ENCODE results near the gene NUDT14.

NUDT14 gene

DNA sequence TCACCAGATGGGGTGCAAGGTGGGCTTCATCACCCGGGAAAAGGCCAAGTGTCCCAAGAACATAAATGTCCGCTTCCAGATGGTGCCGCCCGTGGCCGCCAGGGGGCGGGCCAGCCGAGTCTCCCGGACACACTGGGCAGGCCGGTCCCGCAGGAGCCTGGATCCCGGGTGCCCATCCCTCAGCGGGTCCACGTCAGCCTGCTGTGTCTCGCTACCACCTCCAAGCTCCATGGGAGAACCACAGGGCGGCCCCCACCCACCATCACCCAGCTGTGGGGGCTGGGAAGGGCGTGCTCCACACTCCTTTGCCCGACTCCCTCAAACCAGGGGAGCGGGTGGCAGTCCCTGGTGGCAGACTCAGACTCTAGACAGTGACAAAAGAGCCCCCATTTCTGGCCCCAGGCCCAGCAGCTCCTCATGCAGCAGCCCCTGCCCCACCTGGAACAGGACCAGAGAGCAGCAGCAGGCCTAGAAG, 22.0 kb upstream of the NUDT14 start:
- no peak for DNase-seq (ENCODE audit: low read depth, low spot score)
- CTCF ChIA-PET: interaction anchor here (0.6 to 4.4 kb wide), 23 partner anchors 9 to 325 kb away, joined by 3 to 32 read pairs (median 3); partner anchors contain the start of gene BTBD6
- H3K4me3 ChIP-seq (ENCODE audit: low read depth, low read length): 0 out of 2 replicates have a peak overlapping the region, but pooled peaks have one; percentile 3
- TF ChIP-seq, protein P1, sequence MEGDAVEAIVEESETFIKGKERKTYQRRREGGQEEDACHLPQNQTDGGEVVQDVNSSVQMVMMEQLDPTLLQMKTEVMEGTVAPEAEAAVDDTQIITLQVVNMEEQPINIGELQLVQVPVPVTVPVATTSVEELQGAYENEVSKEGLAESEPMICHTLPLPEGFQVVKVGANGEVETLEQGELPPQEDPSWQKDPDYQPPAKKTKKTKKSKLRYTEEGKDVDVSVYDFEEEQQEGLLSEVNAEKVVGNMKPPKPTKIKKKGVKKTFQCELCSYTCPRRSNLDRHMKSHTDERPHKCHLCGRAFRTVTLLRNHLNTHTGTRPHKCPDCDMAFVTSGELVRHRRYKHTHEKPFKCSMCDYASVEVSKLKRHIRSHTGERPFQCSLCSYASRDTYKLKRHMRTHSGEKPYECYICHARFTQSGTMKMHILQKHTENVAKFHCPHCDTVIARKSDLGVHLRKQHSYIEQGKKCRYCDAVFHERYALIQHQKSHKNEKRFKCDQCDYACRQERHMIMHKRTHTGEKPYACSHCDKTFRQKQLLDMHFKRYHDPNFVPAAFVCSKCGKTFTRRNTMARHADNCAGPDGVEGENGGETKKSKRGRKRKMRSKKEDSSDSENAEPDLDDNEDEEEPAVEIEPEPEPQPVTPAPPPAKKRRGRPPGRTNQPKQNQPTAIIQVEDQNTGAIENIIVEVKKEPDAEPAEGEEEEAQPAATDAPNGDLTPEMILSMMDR (IDR thresholded peaks at IDR 0.05; ENCODE audit: insufficient read depth, low read length, missing control alignments): peak; percentile 96
- POLR2A ChIA-PET: no interaction called here

DNA sequence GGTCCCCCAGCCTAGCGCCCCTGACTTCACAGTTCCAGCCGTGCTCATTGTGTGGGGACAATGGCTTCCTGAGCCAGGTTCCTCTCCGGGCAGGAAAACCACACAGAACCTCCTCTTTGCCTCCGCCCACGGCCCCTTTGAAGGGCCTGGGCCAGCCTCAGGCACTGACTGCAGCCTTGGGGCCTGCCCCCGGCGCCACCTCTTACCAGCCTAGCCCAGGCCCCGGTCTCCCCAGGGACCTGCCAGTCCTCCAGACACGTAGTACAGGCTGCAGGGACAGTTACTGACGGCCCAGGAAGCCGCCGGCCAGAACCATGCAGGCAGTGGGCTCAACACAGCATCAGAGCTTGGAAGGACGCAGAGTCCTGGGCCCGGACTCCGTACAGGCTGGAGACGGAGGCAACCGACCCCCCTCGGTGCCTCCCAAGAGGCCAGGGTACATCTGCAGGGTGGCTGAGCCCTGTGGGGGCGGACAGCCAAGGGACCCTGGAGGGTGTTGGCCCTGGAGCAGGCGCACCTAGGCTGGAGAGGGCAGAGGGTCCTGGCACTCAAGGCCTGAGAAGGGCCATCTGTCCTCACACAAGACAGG, 20.9 kb upstream of the NUDT14 start:
- H3K4me3 ChIP-seq (ENCODE audit: low read depth, low read length): no peak overlapping the region
- DNase-seq (ENCODE audit: low read depth, low spot score): no peak
- ChIA-PET CTCF (interaction anchor here (0.6 to 4.4 kb wide), 14 partner anchors 11 to 154 kb away, joined by 3 to 32 read pairs (median 4); partner anchors contain the start of genes BTBD6 and PACS2), POLR2A (no interaction called here)
- TF ChIP-seq, protein P1 (IDR thresholded peaks at IDR 0.05; ENCODE audit: insufficient read depth, low read length, missing control alignments): no peak

DNA sequence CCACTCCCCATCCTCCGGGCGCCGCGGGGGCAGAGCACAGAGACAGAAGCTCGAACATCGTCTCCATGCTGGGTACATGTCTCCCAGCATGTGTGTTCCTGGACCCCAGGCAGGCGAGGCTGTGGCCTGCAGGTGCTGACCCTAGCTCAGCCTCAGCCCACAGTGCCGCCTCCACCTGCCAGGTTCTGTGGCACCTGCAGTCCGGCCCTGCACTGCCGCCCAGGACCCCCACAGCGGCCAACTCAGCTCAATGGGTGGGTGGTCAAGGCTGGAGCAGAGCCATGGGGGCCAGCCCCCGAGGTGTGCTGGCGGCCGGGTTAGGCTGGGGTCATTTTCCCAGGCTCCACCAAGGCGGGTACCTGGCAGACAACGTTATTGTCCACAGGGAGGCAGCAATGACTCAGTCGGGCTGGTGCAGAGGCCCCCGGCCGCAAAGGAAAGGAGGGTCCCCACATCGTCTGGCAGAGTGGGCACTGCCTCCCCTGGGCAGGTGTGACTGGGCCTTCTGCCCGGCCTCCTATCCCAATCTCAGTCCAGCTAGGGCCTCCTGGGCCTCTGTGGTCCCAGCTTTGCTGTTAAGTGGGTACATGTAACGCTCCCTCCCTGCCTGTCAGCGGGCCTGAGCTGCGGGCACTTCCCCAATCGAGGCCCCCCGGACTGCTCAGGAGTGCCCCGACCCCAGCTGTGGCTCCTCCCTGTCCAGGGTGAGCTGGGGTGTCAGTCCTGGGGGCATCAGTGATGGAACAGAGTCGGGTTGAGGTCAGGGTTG, 20.2 kb upstream of the NUDT14 start:
- H3K4me3 ChIP-seq (ENCODE audit: low read depth, low read length): no peak overlapping the region
- ChIA-PET POLR2A (no interaction called here), CTCF (interaction anchor here (0.9 to 4.4 kb wide), 16 partner anchors 8 to 155 kb away, joined by 3 to 32 read pairs (median 4); partner anchors contain the start of gene BTBD6)
- TF ChIP-seq, protein P1 (IDR thresholded peaks at IDR 0.05; ENCODE audit: insufficient read depth, low read length, missing control alignments): no peak
- DNase-seq (ENCODE audit: low read depth, low spot score): no peak

DNA sequence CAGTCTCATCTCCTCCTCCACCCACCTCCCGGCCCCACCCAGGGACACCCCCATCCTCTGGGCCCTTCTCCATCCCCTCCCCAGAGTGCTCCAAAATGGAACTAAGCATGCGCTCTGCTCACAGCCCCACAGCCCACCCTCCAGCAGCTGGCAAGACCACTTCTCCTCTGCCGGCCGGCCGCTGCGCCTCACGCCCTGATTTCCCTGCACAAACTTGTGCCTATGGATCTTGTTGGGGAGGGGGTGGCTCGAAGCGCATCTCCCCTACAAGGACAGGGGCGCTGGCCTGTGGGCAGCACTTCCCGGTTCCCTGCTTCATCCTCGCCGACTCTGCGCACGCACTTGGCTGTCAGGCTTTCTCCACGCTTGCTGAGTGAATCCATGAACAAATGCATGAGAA, 19.5 kb upstream of the NUDT14 start:
- POLR2A ChIA-PET: no interaction called here

DNA sequence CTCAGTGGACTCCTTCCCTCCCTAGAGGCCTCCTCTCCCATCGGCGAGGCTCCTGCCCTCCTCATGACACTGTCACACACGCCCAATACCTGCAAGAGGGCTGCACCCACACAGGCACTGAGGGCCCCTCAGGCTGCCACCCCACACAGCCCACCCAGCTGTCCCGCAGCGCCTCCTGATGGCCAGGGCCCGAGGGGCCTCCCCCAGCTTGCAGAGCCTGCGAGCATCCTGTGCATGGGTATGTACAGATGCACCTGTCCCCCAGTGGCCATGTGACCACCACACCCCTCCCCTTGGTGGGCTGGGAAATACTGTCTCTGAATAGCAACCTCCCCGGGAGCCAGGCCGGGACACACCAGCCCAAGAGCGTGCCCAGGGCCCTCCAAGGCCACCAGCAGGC, 19.0 kb upstream of the NUDT14 start:
- TF ChIP-seq, protein P1 (IDR thresholded peaks at IDR 0.05; ENCODE audit: insufficient read depth, low read length, missing control alignments): no peak
- ChIA-PET CTCF (interaction anchor here (0.7 to 2.4 kb wide), 3 partner anchors 13 to 106 kb away, joined by 3 to 6 read pairs (median 3); no protein-coding TSS in a partner anchor), POLR2A (no interaction called here)
- H3K4me3 ChIP-seq (ENCODE audit: low read depth, low read length): no peak overlapping the region
- DNase-seq (ENCODE audit: low read depth, low spot score): no peak

More for the DNA sequence above, 19.5 kb upstream of the NUDT14 start:
- no peak overlapping the region for H3K4me3 ChIP-seq (ENCODE audit: low read depth, low read length)
- CTCF ChIA-PET: interaction anchor here (0.9 to 4.4 kb wide), 10 partner anchors 9 to 155 kb away, joined by 3 to 32 read pairs (median 4); partner anchors contain the start of gene BTBD6
- no peak for DNase-seq (ENCODE audit: low read depth, low spot score)
- TF ChIP-seq, protein P1 (IDR thresholded peaks at IDR 0.05; ENCODE audit: insufficient read depth, low read length, missing control alignments): no peak

DNA sequence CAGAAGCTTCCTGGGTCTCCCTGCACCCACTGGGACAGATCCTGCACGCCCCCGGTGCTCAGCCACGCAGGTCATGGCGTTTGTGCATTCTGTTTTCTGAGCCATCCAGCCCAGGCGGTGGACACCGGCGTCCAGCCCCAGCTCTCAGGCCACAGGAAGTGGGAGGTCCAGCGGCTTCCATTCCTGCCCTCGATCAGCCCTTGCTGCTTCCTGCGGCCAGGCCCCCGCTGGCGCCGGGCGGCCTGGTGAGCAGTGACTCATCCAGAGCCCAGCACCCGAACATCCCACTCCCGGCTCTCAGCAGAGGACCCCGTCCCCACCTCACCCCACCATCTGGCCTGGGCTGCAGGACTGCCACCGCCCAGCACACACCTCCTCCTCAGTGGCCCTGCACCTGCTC, 18.0 kb upstream of the NUDT14 start:
- POLR2A ChIA-PET: no interaction called here
- CTCF ChIA-PET: interaction anchor here (1.1 kb wide), 1 partner anchor 83 kb away, joined by 3 read pairs; no protein-coding TSS in a partner anchor
- no peak for DNase-seq (ENCODE audit: low read depth, low spot score)
- TF ChIP-seq, protein P1 (IDR thresholded peaks at IDR 0.05; ENCODE audit: insufficient read depth, low read length, missing control alignments): no peak
- no peak overlapping the region for H3K4me3 ChIP-seq (ENCODE audit: low read depth, low read length)
